ENCODE data around the gene CHERP. TPM values are rescaled to one million over a fixed set of nuclear protein-coding genes. Genes with fewer than 3 reads are reported as not detected.

CHERP gene
- total and polyA plus RNA-seq, 2 of the 4 experiments (the other 2 are of a cell fraction) = 0.54 to 13.5 TPM

DNA sequence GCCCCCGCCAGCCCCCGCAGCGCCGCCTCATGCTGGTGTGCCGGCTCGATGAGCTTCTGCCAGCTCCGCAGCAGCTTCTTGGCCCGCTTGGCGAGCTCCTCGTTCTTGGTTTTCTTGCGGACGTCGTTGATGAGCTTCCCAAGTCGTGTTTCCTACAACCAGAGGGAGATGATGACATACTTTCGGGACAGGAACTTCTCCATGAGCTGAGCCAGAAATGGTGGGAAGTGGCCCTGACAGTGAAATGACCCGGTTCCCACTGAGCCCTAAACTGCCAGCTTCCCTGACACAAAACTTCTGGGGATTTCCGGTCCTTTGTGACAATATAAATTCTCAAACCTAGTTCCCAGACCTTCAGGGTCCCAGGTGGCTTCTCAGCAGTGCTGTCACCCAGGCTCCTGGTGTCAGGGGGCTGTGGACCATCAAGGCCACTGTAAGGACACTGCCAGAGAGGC is 35.3 kb upstream of the CHERP start:
- Histone ChIP-seq H2BK15ac (ENCODE audit: low read depth, low read length) (no peak overlapping the region), H4K8ac (ENCODE audit: low read depth in 2 of 2, low read length in 2 of 2) (no peak overlapping the region), H4K20me1 (ENCODE audit: insufficient read depth, low read length) (peaks cover 82% of the 10 kb centered on the region), H3K23ac (ENCODE audit: low read depth, low read length) (no peak overlapping the region), H3K27me3 (ENCODE audit: control insufficient read depth, insufficient read depth, low read length) (no peaks in the 10 kb centered on the region), H2BK20ac (ENCODE audit: low read depth, low read length) (no peak overlapping the region), H3K9me3 (ENCODE audit: control insufficient read depth, insufficient read depth, low read length) (no peaks in the 10 kb centered on the region), H2BK120ac (ENCODE audit: low read depth, low read length) (no peak overlapping the region), H2BK5ac (ENCODE audit: low read depth, low read length, poor library complexity, severe bottlenecking) (no peak overlapping the region), H4K5ac (ENCODE audit: low read depth, low read length) (no peak overlapping the region), H2AK9ac (replicated peaks; ENCODE audit: low read depth, low read length, poor library complexity) (peak overlapping the region; percentile 58), H3K4ac (ENCODE audit: low read depth, low read length) (no peak overlapping the region), H3K9ac (ENCODE audit: low read depth, low read length) (no peak overlapping the region), H3K14ac (replicated peaks; ENCODE audit: low read depth, low read length) (no peak overlapping the region), H3K27ac (ENCODE audit: insufficient read depth, low read length) (no peak overlapping the region), H3K56ac (ENCODE audit: extremely low read depth, insufficient read depth, low read length) (no peak overlapping the region), H3K79me1 (ENCODE audit: low read depth in 1 of 2, low read length in 2 of 2) (peaks cover 35 to 88% of the 10 kb centered on the region in 2 experiments), H3K18ac (ENCODE audit: low read depth, low read length) (no peak overlapping the region), H2AK5ac (ENCODE audit: low read depth, low read length) (no peak overlapping the region), H3K4me2 (ENCODE audit: low read depth, low read length) (no peak overlapping the region), H4K91ac (ENCODE audit: insufficient read depth, low read depth, low read length) (no peak overlapping the region), H3K36me3 (ENCODE audit: control insufficient read depth, insufficient read depth, low read length) (peaks cover 29% of the 10 kb centered on the region), H3K4me3 (ENCODE audit: insufficient read depth, low read depth, low read length) (no peak overlapping the region), H3K4me1 (ENCODE audit: control insufficient read depth, insufficient read depth, low read length) (peaks cover 7% of the 10 kb centered on the region), H2AFZ (replicated peaks; ENCODE audit: low read length, poor library complexity) (no peak overlapping the region), H3K9me1 (ENCODE audit: insufficient read depth, low read length) (peaks cover 34% of the 10 kb centered on the region)
- DNase-seq (no peak), ATAC-seq (ENCODE audit: low read depth) (no peak)
- in situ Hi-C loops (cut with MboI; ENCODE audit: low sequenced_read_pairs) = no loop called here
- dilution Hi-C loops (cut with HindIII; ENCODE audit: low sequenced_read_pairs, unreplicated experiment) = no loop called here
- TF ChIP-seq NFE2L2 (IDR thresholded peaks at IDR 0.05; ENCODE audit: low read depth, low read length) = no peak
- ChIA-PET POLR2A (ENCODE audit: unreplicated experiment) (no interaction called here), CTCF (no interaction called here)
- intact Hi-C loops (cut with micrococcal nuclease) = no loop called here
- WGBS, 2 experiments (ENCODE audit: extremely low coverage in 2 of 2, insufficient read length in 1 of 2) = 90% methylated on average over 8 of the region's 17 CpGs; no CpG with 5 or more reads in 1 of the 2 experiments
- no TSS peak for BruUV-seq (replicated peaks)
